K562 (cell line): ENCODE results near the gene PET100. TPM values are rescaled to one million over a fixed set of nuclear protein-coding genes. Genes with fewer than 3 reads are reported as not detected.

Experiments
- ARID3A ChIP-seq: IDR thresholded peaks from 2 replicates; pipeline ENCODE4 v1.6.1; 2012; ENCODE audit warnings: low read depth, low read length, improper control_type of control experiment, borderline replicate concordance
- BHLHE40 ChIP-seq: IDR thresholded peaks from 2 replicates; pipeline ENCODE4 v1.6.1; 2011; ENCODE audit warnings: low read length, improper control_type of control experiment
- CTBP1 ChIP-seq: fragments of 450-650 bp; IDR thresholded peaks from 2 replicates; pipeline ENCODE4 v1.6.1; 2016; ENCODE audit warnings: borderline replicate concordance
- CXXC5 ChIP-seq: fragments of 250-450 bp; sonication (Bioruptor Pico); IDR thresholded peaks from 2 replicates; pipeline ENCODE4 v1.8.0; 2022; ENCODE audit warnings: inconsistent platforms, mild to moderate bottlenecking, moderate library complexity
- FOXJ3 ChIP-seq: sonication (generic); formaldehyde crosslinking; IDR thresholded peaks from 2 replicates; pipeline ENCODE4 v1.4.0; 2020; ENCODE audit warnings: mild to moderate bottlenecking, missing genetic modification reagents
- FOXP4 ChIP-seq: sonication (generic); formaldehyde crosslinking; IDR thresholded peaks from 2 replicates; pipeline ENCODE4 v1.8.0; 2022; ENCODE audit warnings: mild to moderate bottlenecking, missing genetic modification reagents, borderline replicate concordance
- HMBOX1 ChIP-seq: sonication (generic); IDR thresholded peaks from 2 replicates; pipeline ENCODE4 v1.6.1; 2016
- HNRNPK ChIP-seq: fragments of 200-400 bp; formaldehyde crosslinking; IDR thresholded peaks from one replicate; pipeline ENCODE4 v1.6.1; 2018; ENCODE audit warnings: mild to moderate bottlenecking, low read depth, low read length; ENCODE audit not compliant: poor library complexity, severe bottlenecking
- KAT2B ChIP-seq: IDR thresholded peaks from one replicate; pipeline ENCODE4 v1.6.1; 2012; ENCODE audit warnings: low read depth, mild to moderate bottlenecking, control low read depth, inconsistent platforms, low read length, moderate library complexity
- NFE2 ChIP-seq: IDR thresholded peaks from 2 replicates; pipeline ENCODE4 v1.6.1; 2014; ENCODE audit warnings: antibody characterized with exemption, low read depth
- NFIC ChIP-seq: fragments of 450-650 bp; IDR thresholded peaks from 2 replicates; pipeline ENCODE4 v1.6.1; 2017; ENCODE audit warnings: mild to moderate bottlenecking, inconsistent platforms
- NRF1 ChIP-seq, 2 experiments: fragments of 450-650 bp; IDR thresholded peaks in 1 of 2; conservative IDR thresholded peaks in 1 of 2; 2 replicates each; pipeline ENCODE4 v1.6.1; 2014; ENCODE audit warnings: mild to moderate bottlenecking in 2 of 2
- PCBP1 ChIP-seq: fragments of 200-400 bp; formaldehyde crosslinking; IDR thresholded peaks from 2 replicates; pipeline ENCODE4 v1.6.1; 2018; ENCODE audit warnings: mild to moderate bottlenecking, low read depth, low read length; ENCODE audit not compliant: poor library complexity, severe bottlenecking
- SLC30A9 ChIP-seq: fragments of 250-450 bp; sonication (Bioruptor Pico); IDR thresholded peaks from 2 replicates; pipeline ENCODE4 v1.8.0; 2022; ENCODE audit warnings: mild to moderate bottlenecking, moderate library complexity
- SREBF1 ChIP-seq: fragments of 150-350 bp; IDR thresholded peaks from 2 replicates; pipeline ENCODE4 v1.6.1; 2014; ENCODE audit warnings: antibody characterized with exemption, low read depth, low read length, borderline replicate concordance
- ZBTB17 ChIP-seq: fragments of 450-650 bp; formaldehyde crosslinking; IDR thresholded peaks from 2 replicates; pipeline ENCODE4 v1.4.0; 2020; ENCODE audit warnings: mild to moderate bottlenecking
- ZNF175 ChIP-seq: fragments of 200-800 bp; sonication (Bioruptor generic); IDR thresholded peaks from 2 replicates; pipeline ENCODE4 v1.6.1; 2016; ENCODE audit warnings: low read depth, mild to moderate bottlenecking, missing genetic modification characterization, missing compliant biosample characterization
- ZNF184 ChIP-seq: sonication (generic); formaldehyde crosslinking; IDR thresholded peaks from 2 replicates; pipeline ENCODE4 v1.5.0; 2020; ENCODE audit warnings: missing genetic modification reagents
- ZNF589 ChIP-seq: fragments of 200-800 bp; sonication (Bioruptor generic); IDR thresholded peaks from 2 replicates; pipeline ENCODE4 v1.6.1; 2016; ENCODE audit warnings: low read depth, missing genetic modification characterization, missing compliant biosample characterization
- ZNF639 ChIP-seq, 2 experiments: fragments of 200-800 bp in 1 of 2; sonication (Bioruptor generic) in 1 of 2; sonication (generic) in 1 of 2; formaldehyde crosslinking in 1 of 2; IDR thresholded peaks in 1 of 2; conservative IDR thresholded peaks in 1 of 2; 2 replicates each; pipeline versions ENCODE4 v1.5.0 to v1.6.1; 2016 to 2020; ENCODE audit warnings: missing compliant biosample characterization in 1 of 2, missing genetic modification characterization in 1 of 2, missing genetic modification reagents in 1 of 2
- ZNF76 ChIP-seq: fragments of 250-450 bp; sonication (Bioruptor Pico); IDR thresholded peaks from 2 replicates; pipeline ENCODE4 v1.4.0; 2020; ENCODE audit warnings: mild to moderate bottlenecking, moderate library complexity, borderline replicate concordance
- ZNF766 ChIP-seq: fragments of 200-800 bp; sonication (Bioruptor generic); conservative IDR thresholded peaks from 2 replicates; pipeline ENCODE4 v1.6.1; 2016; ENCODE audit warnings: missing genetic modification characterization, missing compliant biosample characterization
- polyA plus RNA-seq, 8 experiments: library from polyadenylated mRNA; depleted of rRNA in 4 of 8; stranded (reverse) in 5 of 8; unstranded in 3 of 8; fragments of >200 nt; fragmentation: Nextera tagmentation in 2 of 8; fragmentation: Illumina TruSeq in 1 of 8; extraction: Ambion mirVana in 2 of 8; extraction: Trizol in 1 of 8; gene quantifications; 2 replicates each; pipeline versions ENCODE4 v1.2.1 to v1.2.3, GENCODE V29; 2011 to 2014; ENCODE audit warnings: inconsistent platforms in 1 of 8, missing spikeins in 1 of 8
- total RNA-seq, 7 experiments: library from RNA; depleted of rRNA in 6 of 7; stranded (reverse); fragments of >200 nt in 6 of 7; fragmentation: Illumina TruSeq in 2 of 7; extraction: Trizol in 2 of 7; gene quantifications; 2 replicates each; pipeline versions ENCODE4 v1.2.1 to v1.2.3, GENCODE V29; 2011 to 2021; ENCODE audit warnings: low replicate concordance in 1 of 7

The PET100 gene
- total and polyA plus RNA-seq, 9 of the 15 experiments (the other 6 are each of a cell fraction or from before 2014, with no cell fraction given) = 62.3 to 351 (median 98.3) TPM

GRCh38 chr19:7636691-7637373 lies 7.2 kb downstream of the PET100 start, which contains the start of gene STXBP2 (continued):
- TF ChIP-seq ARID3A = no peak
- peak; percentile 72 for TF ChIP-seq CXXC5
- TF ChIP-seq PCBP1 = peak; percentile 30
- peak; percentile 92 for TF ChIP-seq ZBTB17 (CRISPR knock-in tag)
- TF ChIP-seq NRF1 (conservative IDR thresholded peaks at IDR 0.05 in 1 of 2, IDR thresholded peaks at IDR 0.05 in 1 of 2) = peak; percentile 85 to 88
- TF ChIP-seq ZNF589 (CRISPR knock-in tag) = no peak
- no peak for TF ChIP-seq FOXJ3 (CRISPR knock-in tag)
- no peak for TF ChIP-seq ZNF766 (CRISPR knock-in tag)
- peak; percentile 58 for TF ChIP-seq NFIC
- TF ChIP-seq ZNF76 = peak; percentile 15; the same call in 1 of the 2 replicates
- TF ChIP-seq CTBP1 = peak; percentile 32; the same call in 1 of the 2 replicates
- no peak for TF ChIP-seq HMBOX1
- TF ChIP-seq NFE2 = no peak
- TF ChIP-seq SREBF1 = no peak
- TF ChIP-seq HNRNPK = peak; percentile 20
- TF ChIP-seq FOXP4 (CRISPR knock-in tag) = 0 out of 2 replicates have a peak, but pooled peaks have one; percentile 31
- TF ChIP-seq KAT2B = no peak
- TF ChIP-seq BHLHE40 = 0 out of 2 replicates have a peak, but pooled peaks have one; percentile 11
- TF ChIP-seq ZNF175 (CRISPR knock-in tag) = no peak
- TF ChIP-seq ZNF184 = no peak
- TF ChIP-seq SLC30A9 (CRISPR knock-in tag) = no peak
- TF ChIP-seq ZNF639 (CRISPR knock-in tag; conservative IDR thresholded peaks at IDR 0.05 in 1 of 2, IDR thresholded peaks at IDR 0.05 in 1 of 2) = 0 out of 4 replicates have a peak, but pooled peaks of 1 of the 2 experiments have one; percentile 72
